Stimulated activated CD8-positive, alpha-beta memory T cell treated with anti-CD3 and anti-CD28 coated beads, Interleukin-2, amount 100 ng/mL, for 48 hours (primary cell): ENCODE data around the gene MARVELD2.
A peak's percentile ranks its signal among the peaks of the same experiment; 100 is the strongest.
"Not testable (repeated sequence)": the region's sequence is repeated elsewhere in the genome, so short reads cannot be mapped to it uniquely, and the experiment has no call there.

Experiments
- DNase-seq, 2 donors: peaks; one replicate each; pipeline ENCODE4 v3.0.0-alpha.2; 2020; ENCODE audit warnings: low read depth in 2 of 2

The MARVELD2 gene

GRCh38 chr5:69414885-69415583, at the start of gene MARVELD2:
Gene MARVELD2, plus strand, starts transcription at chr5:69415116. Its CDS starts 4,270 bp downstream, at chr5:69419386.
- DNase-seq = peak; percentile 10 to 27

- DNase-seq = no peak
Observed at GRCh38 chr5:69367697-69368279, 47.1 kb upstream of the MARVELD2 start.

GRCh38 chr5:69368458-69369339, 46.2 kb upstream of the MARVELD2 start:
- DNase-seq = no peak

GRCh38 chr5:69369340-69370121, 45.4 kb upstream of the MARVELD2 start, which contains the start of the genes AK6, RAD17 and TAF9:
Gene AK6, minus strand, starts transcription at chr5:69369520. Its CDS starts 30 bp downstream, at chr5:69369490.
Gene RAD17, plus strand, starts transcription at chr5:69369818. Its CDS starts 2,391 bp downstream, at chr5:69372209.
Gene TAF9, minus strand, starts transcription at chr5:69369520. Its CDS starts 3,783 bp downstream, at chr5:69365737.
- peak; percentile 85 to 89 for DNase-seq

GRCh38 chr5:69370335-69370734, 44.6 kb upstream of the MARVELD2 start:
- DNase-seq = not testable (repeated sequence)

- DNase-seq = no peak
Observed at GRCh38 chr5:69372394-69372793, 42.5 kb upstream of the MARVELD2 start.

GRCh38 chr5:69374911-69375446, 39.9 kb upstream of the MARVELD2 start:
- no peak for DNase-seq

GRCh38 chr5:69378376-69378775, 36.5 kb upstream of the MARVELD2 start:
- DNase-seq = no peak

GRCh38 chr5:69404659-69405330, 10.1 kb upstream of the MARVELD2 start:
- no peak for DNase-seq

- no peak for DNase-seq
Observed at GRCh38 chr5:69415584-69415958, 655 bp downstream of the MARVELD2 start.

GRCh38 chr5:69416180-69416579, 1.3 kb downstream of the MARVELD2 start:
- DNase-seq = no peak

GRCh38 chr5:69416699-69417098, 1.8 kb downstream of the MARVELD2 start:
- DNase-seq = no peak

- no peak for DNase-seq
Observed at GRCh38 chr5:69418554-69418953, 3.6 kb downstream of the MARVELD2 start.

GRCh38 chr5:69431424-69432303, 16.7 kb downstream of the MARVELD2 start:
- DNase-seq = no peak

- no peak for DNase-seq
Observed at GRCh38 chr5:69432412-69433206, 17.7 kb downstream of the MARVELD2 start.

- not testable (repeated sequence) for DNase-seq
Observed at GRCh38 chr5:69435276-69435884, 20.5 kb downstream of the MARVELD2 start.

GRCh38 chr5:69444127-69444754, 29.3 kb downstream of the MARVELD2 start:
- no peak for DNase-seq

GRCh38 chr5:69449511-69449910, 34.6 kb downstream of the MARVELD2 start:
- DNase-seq = no peak
